IMR-90 (cell line): ENCODE data around the gene AFF2. TPM values are rescaled to one million over a fixed set of nuclear protein-coding genes. Genes with fewer than 3 reads are reported as not detected.

Experiments used
- ATAC-seq: fragments of 200-7000 bp; cut with Tn5 transposase; 2 replicates; pipeline ENCODE4 v1.9.1; 2020; ENCODE audit warnings: low read depth, mild to moderate bottlenecking, moderate library complexity
- BruUV-seq: library from RNA; stranded (reverse); fragments of 400-500 nt; replicated peaks from 2 replicates; lab custom pipeline; 2021; lab: Mats Ljungman, UMichigan
- CTCF ChIA-PET: fragments of 300-600 bp; formaldehyde crosslinking; extraction: SDS; loops from one replicate; lab custom pipeline; 2021; ENCODE audit warnings: antibody characterized with exemption; lab: Yijun Ruan, JAX
- POLR2A ChIA-PET: fragments of 300-600 bp; sonication (Branson Sonifier 250); formaldehyde crosslinking; loops from one replicate; lab custom pipeline; 2022; ENCODE audit warnings: antibody characterized with exemption; ENCODE audit not compliant: unreplicated experiment; lab: Charles Lee
- DNase-seq: peaks from one replicate; pipeline ENCODE4 v3.0.0; 2013
- H2AFZ ChIP-seq: replicated peaks from 2 replicates; pipeline ENCODE3; 2013; ENCODE audit warnings: low read length, mild to moderate bottlenecking; ENCODE audit not compliant: poor library complexity
- H2AK5ac ChIP-seq: 2 replicates; pipeline ENCODE4 v1.6.1; 2013; ENCODE audit warnings: low read depth, low read length, inconsistent platforms
- H2AK9ac ChIP-seq: replicated peaks from 2 replicates; pipeline ENCODE3; 2013; ENCODE audit warnings: mild to moderate bottlenecking, low read depth, low read length, moderate library complexity; ENCODE audit not compliant: poor library complexity
- H2BK120ac ChIP-seq: 2 replicates; pipeline ENCODE4 v1.6.1; 2013; ENCODE audit warnings: low read depth, low read length, inconsistent platforms
- H2BK15ac ChIP-seq: 3 replicates; pipeline ENCODE4 v1.6.1; 2013; ENCODE audit warnings: low read depth, low read length, inconsistent platforms
- H2BK20ac ChIP-seq: 2 replicates; pipeline ENCODE4 v1.6.1; 2013; ENCODE audit warnings: low read depth, mild to moderate bottlenecking, inconsistent platforms, low read length, moderate library complexity
- H2BK5ac ChIP-seq: 2 replicates; pipeline ENCODE4 v1.6.1; 2013; ENCODE audit warnings: mild to moderate bottlenecking, low read depth, low read length, inconsistent platforms; ENCODE audit not compliant: poor library complexity, severe bottlenecking
- H3K14ac ChIP-seq: replicated peaks from 2 replicates; pipeline ENCODE4 v1.6.1; 2013; ENCODE audit warnings: low read depth, low read length, inconsistent platforms
- H3K18ac ChIP-seq: 2 replicates; pipeline ENCODE4 v1.6.1; 2013; ENCODE audit warnings: low read depth, low read length, control low read depth
- H3K23ac ChIP-seq: 2 replicates; pipeline ENCODE4 v1.6.1; 2013; ENCODE audit warnings: low read depth, low read length, inconsistent platforms
- H3K27ac ChIP-seq: 2 replicates; pipeline ENCODE4 v1.5.1; 2013; ENCODE audit warnings: mild to moderate bottlenecking, control low read depth, low read length; ENCODE audit not compliant: insufficient read depth
- H3K27me3 ChIP-seq: 2 replicates; pipeline ENCODE4 v1.6.1; 2013; ENCODE audit warnings: low read length; ENCODE audit not compliant: control insufficient read depth, insufficient read depth
- H3K36me3 ChIP-seq: 2 replicates; pipeline ENCODE4 v1.6.1; 2013; ENCODE audit warnings: low read length, mixed read lengths; ENCODE audit not compliant: control insufficient read depth, insufficient read depth
- H3K4ac ChIP-seq: 2 replicates; pipeline ENCODE4 v1.6.1; 2013; ENCODE audit warnings: low read depth, low read length, inconsistent platforms
- H3K4me1 ChIP-seq: 2 replicates; pipeline ENCODE4 v1.6.1; 2013; ENCODE audit warnings: low read length, mixed read lengths; ENCODE audit not compliant: control insufficient read depth, insufficient read depth
- H3K4me2 ChIP-seq: 2 replicates; pipeline ENCODE4 v1.6.1; 2013; ENCODE audit warnings: low read depth, mild to moderate bottlenecking, control low read depth, low read length, moderate library complexity
- H3K4me3 ChIP-seq: 2 replicates; pipeline ENCODE4 v1.5.1; 2013; ENCODE audit warnings: low read depth, mild to moderate bottlenecking, control low read depth, low read length, moderate library complexity; ENCODE audit not compliant: insufficient read depth
- H3K56ac ChIP-seq: 2 replicates; pipeline ENCODE4 v1.6.1; 2013; ENCODE audit warnings: low read length, inconsistent platforms; ENCODE audit not compliant: insufficient read depth; ENCODE audit errors: extremely low read depth
- H3K79me1 ChIP-seq, 2 experiments: 2 replicates each; pipeline ENCODE4 v1.6.1; 2013; ENCODE audit warnings: low read length in 2 of 2, inconsistent platforms in 1 of 2, low read depth in 1 of 2
- H3K9ac ChIP-seq: 2 replicates; pipeline ENCODE4 v1.6.1; 2013; ENCODE audit warnings: low read depth, low read length, control low read depth
- H3K9me1 ChIP-seq: 2 replicates; pipeline ENCODE4 v1.6.1; 2013; ENCODE audit warnings: low read length, inconsistent platforms; ENCODE audit not compliant: insufficient read depth
- H3K9me3 ChIP-seq: 2 replicates; pipeline ENCODE4 v1.6.1; 2013; ENCODE audit warnings: low read length; ENCODE audit not compliant: control insufficient read depth, insufficient read depth
- H4K20me1 ChIP-seq: 2 replicates; pipeline ENCODE4 v1.6.1; 2013; ENCODE audit warnings: low read length, inconsistent platforms; ENCODE audit not compliant: insufficient read depth
- H4K5ac ChIP-seq: 2 replicates; pipeline ENCODE4 v1.6.1; 2013; ENCODE audit warnings: mild to moderate bottlenecking, low read depth, low read length, control low read depth
- H4K8ac ChIP-seq, 2 experiments: 2 replicates each; pipeline ENCODE4 v1.6.1; 2013; ENCODE audit warnings: low read depth in 2 of 2, low read length in 2 of 2, control low read depth in 1 of 2, inconsistent platforms in 1 of 2
- H4K91ac ChIP-seq: 2 replicates; pipeline ENCODE4 v1.6.1; 2013; ENCODE audit warnings: low read depth, low read length, inconsistent platforms; ENCODE audit not compliant: insufficient read depth
- BHLHE40 ChIP-seq: fragments of 150-350 bp; IDR thresholded peaks from 2 replicates; pipeline ENCODE4 v1.6.1; 2016; ENCODE audit warnings: mild to moderate bottlenecking, low read depth, low read length
- CEBPB ChIP-seq: IDR thresholded peaks from 2 replicates; pipeline ENCODE4 v1.6.1; 2012; ENCODE audit warnings: low read depth, low read length, improper control_type of control experiment
- CHD1 ChIP-seq: IDR thresholded peaks from 2 replicates; pipeline ENCODE4 v1.6.1; 2012; ENCODE audit warnings: low read depth, low read length, improper control_type of control experiment
- MAZ ChIP-seq: IDR thresholded peaks from 2 replicates; pipeline ENCODE4 v1.6.1; 2012; ENCODE audit warnings: low read depth, mild to moderate bottlenecking, low read length, improper control_type of control experiment, moderate library complexity, borderline replicate concordance
- NFE2L2 ChIP-seq: fragments of 150-350 bp; IDR thresholded peaks from 2 replicates; pipeline ENCODE4 v1.6.1; 2016; ENCODE audit warnings: low read depth, mild to moderate bottlenecking, low read length
- RAD21 ChIP-seq: IDR thresholded peaks from 2 replicates; pipeline ENCODE4 v1.6.1; 2012; ENCODE audit warnings: low read length, improper control_type of control experiment
- RCOR1 ChIP-seq: IDR thresholded peaks from 2 replicates; pipeline ENCODE4 v1.6.1; 2012; ENCODE audit warnings: mild to moderate bottlenecking, low read length, improper control_type of control experiment; ENCODE audit not compliant: insufficient replicate concordance
- WGBS, 2 experiments: methylation state at CpG; one replicate each; pipeline versions ENCODE4 v1.1.5 to v1.1.7; 2013; ENCODE audit warnings: missing lambda C conversion rate in 2 of 2; ENCODE audit not compliant: insufficient read length in 1 of 2; ENCODE audit errors: extremely low coverage in 2 of 2; 5-methylcytosine and 5-hydroxymethylcytosine counted together
- dilution Hi-C: fragments of 300-500 bp; cut with HindIII; formaldehyde crosslinking; loops from one replicate; pipeline ENCODE4 v1.14.3; 2018; ENCODE audit warnings: low sequenced_read_pairs; ENCODE audit not compliant: unreplicated experiment
- in situ Hi-C: fragments of 300-500 bp; cut with MboI; formaldehyde crosslinking; loops from 3 replicates; pipeline ENCODE4 v1.14.3; 2019; ENCODE audit warnings: low sequenced_read_pairs, inconsistent platforms, mixed read lengths
- intact Hi-C: fragments of 100-400 bp; cut with micrococcal nuclease; formaldehyde crosslinking; loops from 2 replicates; pipeline ENCODE4 v1.10.0; 2022
- polyA plus RNA-seq, 3 experiments: library from polyadenylated mRNA; depleted of rRNA; stranded (reverse); fragments of >200 nt; gene quantifications; 2 replicates each; pipeline ENCODE4 v1.2.3, GENCODE V29; 2012; ENCODE audit warnings: low replicate concordance in 1 of 3
- total RNA-seq: library from RNA; depleted of rRNA; stranded (reverse); fragments of >200 nt; gene quantifications from 2 replicates; pipeline ENCODE4 v1.2.3, GENCODE V29; 2012
- TF ChIP-seq, protein P1 (sequence below): fragments of 150-350 bp; IDR thresholded peaks from 2 replicates; pipeline ENCODE4 v1.6.1; 2016; ENCODE audit warnings: low read depth, mild to moderate bottlenecking, low read length, moderate library complexity, borderline replicate concordance
- TF ChIP-seq, protein P2 (sequence below): fragments of 150-350 bp; IDR thresholded peaks from 2 replicates; pipeline ENCODE4 v1.6.1; 2017; ENCODE audit warnings: mild to moderate bottlenecking, antibody characterized with exemption, low read length, low read depth
- TF ChIP-seq, protein P3 (sequence below): conservative IDR thresholded peaks from 2 replicates; pipeline ENCODE4 v1.5.1; 2012; ENCODE audit warnings: mild to moderate bottlenecking, low read depth, low read length, improper control_type of control experiment

The AFF2 gene
- total and polyA plus RNA-seq, 2 of the 4 experiments (the other 2 are of a cell fraction) = 0.15 to 0.72 TPM

DNA sequence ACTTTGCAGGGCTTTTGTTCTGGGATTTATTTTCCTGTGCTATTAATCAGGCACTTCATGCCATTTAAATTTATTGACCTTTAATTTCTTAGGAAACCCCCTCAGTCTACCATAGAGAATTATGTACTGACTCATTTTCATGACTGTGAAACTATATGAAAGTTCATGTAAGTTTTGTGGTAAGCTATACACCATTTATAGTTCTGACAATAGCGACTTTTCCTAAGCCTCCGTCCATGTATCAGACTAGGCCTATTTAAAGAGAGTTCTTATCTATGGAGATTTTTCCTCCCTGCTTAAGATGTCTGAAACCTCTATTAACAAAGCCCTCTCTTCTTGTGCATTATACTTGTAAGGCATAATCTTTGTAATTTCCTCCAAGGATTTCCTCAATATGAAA lies 111.6 kb downstream of the AFF2 start:
- no peak overlapping the region for H3K14ac ChIP-seq
- ChIA-PET POLR2A (no interaction called here), CTCF (no interaction called here)
- no peak overlapping the region for H3K56ac ChIP-seq
- no peak overlapping the region for H2AFZ ChIP-seq
- no peak overlapping the region for H3K9ac ChIP-seq
- no peak overlapping the region for H3K4me3 ChIP-seq
- no peak overlapping the region for H2BK5ac ChIP-seq
- no peak for TF ChIP-seq RCOR1
- no peak for TF ChIP-seq RAD21
- TF ChIP-seq, protein P1, sequence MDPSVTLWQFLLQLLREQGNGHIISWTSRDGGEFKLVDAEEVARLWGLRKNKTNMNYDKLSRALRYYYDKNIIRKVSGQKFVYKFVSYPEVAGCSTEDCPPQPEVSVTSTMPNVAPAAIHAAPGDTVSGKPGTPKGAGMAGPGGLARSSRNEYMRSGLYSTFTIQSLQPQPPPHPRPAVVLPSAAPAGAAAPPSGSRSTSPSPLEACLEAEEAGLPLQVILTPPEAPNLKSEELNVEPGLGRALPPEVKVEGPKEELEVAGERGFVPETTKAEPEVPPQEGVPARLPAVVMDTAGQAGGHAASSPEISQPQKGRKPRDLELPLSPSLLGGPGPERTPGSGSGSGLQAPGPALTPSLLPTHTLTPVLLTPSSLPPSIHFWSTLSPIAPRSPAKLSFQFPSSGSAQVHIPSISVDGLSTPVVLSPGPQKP = no peak
- no peak for TF ChIP-seq MAZ
- TF ChIP-seq, protein P2, sequence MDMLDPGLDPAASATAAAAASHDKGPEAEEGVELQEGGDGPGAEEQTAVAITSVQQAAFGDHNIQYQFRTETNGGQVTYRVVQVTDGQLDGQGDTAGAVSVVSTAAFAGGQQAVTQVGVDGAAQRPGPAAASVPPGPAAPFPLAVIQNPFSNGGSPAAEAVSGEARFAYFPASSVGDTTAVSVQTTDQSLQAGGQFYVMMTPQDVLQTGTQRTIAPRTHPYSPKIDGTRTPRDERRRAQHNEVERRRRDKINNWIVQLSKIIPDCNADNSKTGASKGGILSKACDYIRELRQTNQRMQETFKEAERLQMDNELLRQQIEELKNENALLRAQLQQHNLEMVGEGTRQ = no peak
- no peak for TF ChIP-seq BHLHE40
- no peak for TF ChIP-seq NFE2L2
- TF ChIP-seq CEBPB = no peak
- TF ChIP-seq CHD1 = no peak
- TF ChIP-seq, protein P3, sequence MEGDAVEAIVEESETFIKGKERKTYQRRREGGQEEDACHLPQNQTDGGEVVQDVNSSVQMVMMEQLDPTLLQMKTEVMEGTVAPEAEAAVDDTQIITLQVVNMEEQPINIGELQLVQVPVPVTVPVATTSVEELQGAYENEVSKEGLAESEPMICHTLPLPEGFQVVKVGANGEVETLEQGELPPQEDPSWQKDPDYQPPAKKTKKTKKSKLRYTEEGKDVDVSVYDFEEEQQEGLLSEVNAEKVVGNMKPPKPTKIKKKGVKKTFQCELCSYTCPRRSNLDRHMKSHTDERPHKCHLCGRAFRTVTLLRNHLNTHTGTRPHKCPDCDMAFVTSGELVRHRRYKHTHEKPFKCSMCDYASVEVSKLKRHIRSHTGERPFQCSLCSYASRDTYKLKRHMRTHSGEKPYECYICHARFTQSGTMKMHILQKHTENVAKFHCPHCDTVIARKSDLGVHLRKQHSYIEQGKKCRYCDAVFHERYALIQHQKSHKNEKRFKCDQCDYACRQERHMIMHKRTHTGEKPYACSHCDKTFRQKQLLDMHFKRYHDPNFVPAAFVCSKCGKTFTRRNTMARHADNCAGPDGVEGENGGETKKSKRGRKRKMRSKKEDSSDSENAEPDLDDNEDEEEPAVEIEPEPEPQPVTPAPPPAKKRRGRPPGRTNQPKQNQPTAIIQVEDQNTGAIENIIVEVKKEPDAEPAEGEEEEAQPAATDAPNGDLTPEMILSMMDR = no peak
- H3K27me3 ChIP-seq = no peaks in the 10 kb centered on the region
- no peak overlapping the region for H3K4me2 ChIP-seq
- no peak overlapping the region for H4K91ac ChIP-seq
- no peak for DNase-seq
- no peak overlapping the region for H4K8ac ChIP-seq
- dilution Hi-C loops (no loop called here), intact Hi-C loops (no loop called here), in situ Hi-C loops (no loop called here)
- H3K79me1 ChIP-seq = no peaks in the 10 kb centered on the region
- no peaks in the 10 kb centered on the region for H3K9me3 ChIP-seq
- no peak overlapping the region for H2BK20ac ChIP-seq
- no peak overlapping the region for H3K4ac ChIP-seq
- no peak overlapping the region for H4K5ac ChIP-seq
- H2AK5ac ChIP-seq = no peak overlapping the region
- no peak for ATAC-seq
- no CpG with 5 or more reads among the region's 2 CpGs for WGBS, 2 experiments
- H3K36me3 ChIP-seq = no peaks in the 10 kb centered on the region
- no TSS peak for BruUV-seq
- H3K4me1 ChIP-seq = no peaks in the 10 kb centered on the region
- no peaks in the 10 kb centered on the region for H3K9me1 ChIP-seq
- H2BK120ac ChIP-seq = no peak overlapping the region
- no peaks in the 10 kb centered on the region for H4K20me1 ChIP-seq
- no peak overlapping the region for H3K18ac ChIP-seq
- no peak overlapping the region for H3K27ac ChIP-seq
- H2AK9ac ChIP-seq = no peak overlapping the region
- H2BK15ac ChIP-seq = no peak overlapping the region
- no peak overlapping the region for H3K23ac ChIP-seq
